Measurements from ENCODE around the gene HPGD.

The HPGD gene

GRCh38 chr4:174550541-174550940 is 28.3 kb upstream of the HPGD start:
- no peak overlapping the region for H3K4me2 ChIP-seq (ENCODE audit: low read depth, low read length, poor library complexity, severe bottlenecking)
- no peaks in the 10 kb centered on the region for H3F3A ChIP-seq (ENCODE audit: insufficient read depth)
- no peak overlapping the region for H2AFZ ChIP-seq (ENCODE audit: low read depth, low read length, severe bottlenecking)
- no peak overlapping the region for H3K9ac ChIP-seq (ENCODE audit: low read length)
- no peaks in the 10 kb centered on the region for H3K79me2 ChIP-seq (ENCODE audit: insufficient read depth, low read length)
- H3K27ac ChIP-seq (ENCODE audit: low read depth, low read length) = no peak overlapping the region
- H3K9me2 ChIP-seq (replicated peaks; ENCODE audit: insufficient read depth, low read length) = no peaks in the 10 kb centered on the region
- no peak overlapping the region for H3K4me3 ChIP-seq (ENCODE audit: insufficient read depth, low read length, poor library complexity, severe bottlenecking)
- no peaks in the 10 kb centered on the region for H3K27me3 ChIP-seq (ENCODE audit: low read length)
- H4K20me1 ChIP-seq (ENCODE audit: low read depth, low read length) = no peaks in the 10 kb centered on the region
- H3K9me3 ChIP-seq (ENCODE audit: insufficient read depth, low read length) = no peaks in the 10 kb centered on the region
- no peak for TF ChIP-seq CTCF (IDR thresholded peaks at IDR 0.05; ENCODE audit: insufficient read depth, low read length, poor library complexity, severe bottlenecking)
- TF ChIP-seq EZH2phosphoT487 (conservative IDR thresholded peaks at IDR 0.05; ENCODE audit: low read length) = no peak
- no peaks in the 10 kb centered on the region for H3K36me3 ChIP-seq (ENCODE audit: low read length)

- no peaks in the 10 kb centered on the region for H3K36me3 ChIP-seq (ENCODE audit: low read length)
- no peak overlapping the region for H3K27ac ChIP-seq (ENCODE audit: low read depth, low read length)
- H3K9ac ChIP-seq (ENCODE audit: low read length) = no peak overlapping the region
- H3F3A ChIP-seq (ENCODE audit: insufficient read depth) = no peaks in the 10 kb centered on the region
- no peaks in the 10 kb centered on the region for H3K9me2 ChIP-seq (replicated peaks; ENCODE audit: insufficient read depth, low read length)
- TF ChIP-seq EZH2phosphoT487 (conservative IDR thresholded peaks at IDR 0.05; ENCODE audit: low read length) (no peak), CTCF (IDR thresholded peaks at IDR 0.05; ENCODE audit: insufficient read depth, low read length, poor library complexity, severe bottlenecking) (no peak)
- no peak overlapping the region for H2AFZ ChIP-seq (ENCODE audit: low read depth, low read length, severe bottlenecking)
- no peaks in the 10 kb centered on the region for H3K9me3 ChIP-seq (ENCODE audit: insufficient read depth, low read length)
- H3K4me2 ChIP-seq (ENCODE audit: low read depth, low read length, poor library complexity, severe bottlenecking) = no peak overlapping the region
- H4K20me1 ChIP-seq (ENCODE audit: low read depth, low read length) = no peaks in the 10 kb centered on the region
- no peak overlapping the region for H3K4me3 ChIP-seq (ENCODE audit: insufficient read depth, low read length, poor library complexity, severe bottlenecking)
- no peaks in the 10 kb centered on the region for H3K79me2 ChIP-seq (ENCODE audit: insufficient read depth, low read length)
- no peaks in the 10 kb centered on the region for H3K27me3 ChIP-seq (ENCODE audit: low read length)
Measured at GRCh38 chr4:174549721-174550120, 27.4 kb upstream of the HPGD start.

- H4K20me1 ChIP-seq (ENCODE audit: low read depth, low read length) = no peaks in the 10 kb centered on the region
- H3K27me3 ChIP-seq (ENCODE audit: low read length) = no peaks in the 10 kb centered on the region
- no peaks in the 10 kb centered on the region for H3F3A ChIP-seq (ENCODE audit: insufficient read depth)
- TF ChIP-seq EZH2phosphoT487 (conservative IDR thresholded peaks at IDR 0.05; ENCODE audit: low read length) (no peak), CTCF (IDR thresholded peaks at IDR 0.05; ENCODE audit: insufficient read depth, low read length, poor library complexity, severe bottlenecking) (no peak)
- H3K36me3 ChIP-seq (ENCODE audit: low read length) = no peaks in the 10 kb centered on the region
- H3K4me2 ChIP-seq (ENCODE audit: low read depth, low read length, poor library complexity, severe bottlenecking) = no peak overlapping the region
- no peak overlapping the region for H2AFZ ChIP-seq (ENCODE audit: low read depth, low read length, severe bottlenecking)
- no peak overlapping the region for H3K4me3 ChIP-seq (ENCODE audit: insufficient read depth, low read length, poor library complexity, severe bottlenecking)
- no peak overlapping the region for H3K9ac ChIP-seq (ENCODE audit: low read length)
- H3K9me3 ChIP-seq (ENCODE audit: insufficient read depth, low read length) = no peaks in the 10 kb centered on the region
- no peaks in the 10 kb centered on the region for H3K9me2 ChIP-seq (replicated peaks; ENCODE audit: insufficient read depth, low read length)
- no peaks in the 10 kb centered on the region for H3K79me2 ChIP-seq (ENCODE audit: insufficient read depth, low read length)
- no peak overlapping the region for H3K27ac ChIP-seq (ENCODE audit: low read depth, low read length)
Measured at GRCh38 chr4:174545268-174545667, 23.0 kb upstream of the HPGD start.

All from SU-DHL-6 (cell line).